Measurements from ENCODE around the gene TMEM217. TPM values are rescaled to one million over a fixed set of nuclear protein-coding genes. Genes with fewer than 3 reads are reported as not detected.

TMEM217 gene
- total and polyA plus RNA-seq, 2 of the 8 experiments (the other 6 are each of a cell fraction or from before 2014, with no cell fraction given): 0.60 to 1.1 TPM

DNA sequence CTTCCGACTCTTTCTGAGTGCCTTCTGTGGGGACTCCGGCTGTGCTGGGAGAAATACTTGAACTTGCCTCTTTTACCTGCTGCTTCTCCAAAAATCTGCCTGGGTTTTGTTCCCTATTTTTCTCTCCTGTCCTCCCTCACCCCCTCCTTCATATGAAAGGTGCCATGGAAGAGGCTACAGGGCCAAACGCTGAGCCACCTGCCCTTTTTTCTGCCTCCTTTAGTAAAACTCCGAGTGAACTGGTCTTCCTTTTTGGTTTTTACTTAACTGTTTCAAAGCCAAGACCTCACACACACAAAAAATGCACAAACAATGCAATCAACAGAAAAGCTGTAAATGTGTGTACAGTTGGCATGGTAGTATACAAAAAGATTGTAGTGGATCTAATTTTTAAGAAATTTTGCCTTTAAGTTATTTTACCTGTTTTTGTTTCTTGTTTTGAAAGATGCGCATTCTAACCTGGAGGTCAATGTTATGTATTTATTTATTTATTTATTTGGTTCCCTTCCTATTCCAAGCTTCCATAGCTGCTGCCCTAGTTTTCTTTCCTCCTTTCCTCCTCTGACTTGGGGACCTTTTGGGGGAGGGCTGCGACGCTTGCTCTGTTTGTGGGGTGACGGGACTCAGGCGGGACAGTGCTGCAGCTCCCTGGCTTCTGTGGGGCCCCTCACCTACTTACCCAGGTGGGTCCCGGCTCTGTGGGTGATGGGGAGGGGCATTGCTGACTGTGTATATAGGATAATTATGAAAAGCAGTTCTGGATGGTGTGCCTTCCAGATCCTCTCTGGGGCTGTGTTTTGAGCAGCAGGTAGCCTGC is 83.2 kb downstream of the TMEM217 start:
- ChIA-PET CTCF (ENCODE audit: partially characterized antibody) (interaction anchor here (0.7 to 9.9 kb wide), 8 partner anchors 26 to 149 kb away, joined by 3 to 192 read pairs (median 10); no protein-coding TSS in a partner anchor), POLR2A (ENCODE audit: partially characterized antibody) (interaction anchor here (1.0 to 27.8 kb wide), 10 partner anchors 12 to 124 kb away, joined by 3 to 1024 read pairs (median 6); no protein-coding TSS in a partner anchor)
- DNase-seq (ENCODE audit: low read depth in 1 of 2, low spot score in 2 of 2): no peak
- peaks cover 11 to 40% of the 10 kb centered on the region in 2 experiments; a peak in 3 of 4 replicates for H3K79me2 ChIP-seq (ENCODE audit: control insufficient read depth in 1 of 2, insufficient read depth in 2 of 2, low read length in 2 of 2)
- H2BK5ac ChIP-seq (ENCODE audit: low read depth, low read length): no peak overlapping the region
- H2BK12ac ChIP-seq (ENCODE audit: low read depth, low read length): no peak overlapping the region
- peaks cover 10% of the 10 kb centered on the region for H3K79me1 ChIP-seq (ENCODE audit: low read depth, low read length)
- no peak overlapping the region for H3K4ac ChIP-seq (replicated peaks; ENCODE audit: insufficient read length, low read depth, low read length)
- H3K9ac ChIP-seq (replicated peaks in 1 of 4; ENCODE audit: extremely low read depth in 1 of 4, low read depth in 3 of 4, low read length in 3 of 4): no peak overlapping the region
- no peak overlapping the region for H3K27ac ChIP-seq (ENCODE audit: low read depth, low read length)
- H3K18ac ChIP-seq (ENCODE audit: extremely low read depth, low read length): no peak overlapping the region
- peaks cover 22 to 43% (median 29%) of the 10 kb centered on the region in 4 experiments for H3K36me3 ChIP-seq (ENCODE audit: control insufficient read depth in 2 of 4, insufficient read depth in 4 of 4, low read length in 3 of 4)
- no peak overlapping the region for H2BK120ac ChIP-seq (replicated peaks; ENCODE audit: low read depth, low read length)
- no peak overlapping the region for H4K91ac ChIP-seq (replicated peaks; ENCODE audit: insufficient read length, low read length)
- H2BK20ac ChIP-seq (ENCODE audit: low read length): no peak overlapping the region
- H3K9me3 ChIP-seq (ENCODE audit: insufficient read depth in 2 of 2, low read depth in 1 of 2, low read length in 1 of 2): no peaks in the 10 kb centered on the region
- H3K14ac ChIP-seq (ENCODE audit: insufficient read length): no peak overlapping the region
- H4K8ac ChIP-seq (ENCODE audit: extremely low read depth, insufficient read depth, low read length): peak overlapping the region; percentile 9; the same call in 1 of the 2 replicates
- peak overlapping the region in 1 of 2 experiments; percentile 25; a peak in 1 of 4 replicates for H3K4me2 ChIP-seq (ENCODE audit: insufficient read depth in 1 of 2, low read depth in 2 of 2, low read length in 2 of 2)
- H3K4me3 ChIP-seq (ENCODE audit: extremely low read depth in 1 of 4, insufficient read depth in 2 of 4, low read depth in 3 of 4, low read length in 4 of 4): no peak overlapping the region
- H3K4me1 ChIP-seq (replicated peaks in 1 of 4; ENCODE audit: control insufficient read depth in 3 of 4, insufficient read depth in 4 of 4, low read length in 3 of 4): peaks cover 5 to 8% (median 6%) of the 10 kb centered on the region in 4 experiments; a peak in 5 of 7 replicates
- FAIRE-seq: no peak
- H2AFZ ChIP-seq (ENCODE audit: low read length): no peak overlapping the region
- H2AK5ac ChIP-seq (ENCODE audit: low read depth, low read length): no peak overlapping the region
- 89% methylated on average over 10 of the region's 10 CpGs; no CpG with 5 or more reads in 1 of the 2 experiments for WGBS, 2 experiments (ENCODE audit: extremely low coverage in 1 of 2, insufficient coverage in 1 of 2, insufficient read length in 1 of 2, insufficient replicate concordance in 2 of 2, low coverage in 1 of 2, low lambda C conversion rate in 2 of 2, missing lambda C conversion rate in 1 of 2)
- no peak overlapping the region for H3K56ac ChIP-seq (replicated peaks; ENCODE audit: insufficient read length, low read depth, low read length)
- H4K5ac ChIP-seq (ENCODE audit: insufficient read length, low read depth, low read length): no peak overlapping the region
- H3K23ac ChIP-seq (ENCODE audit: insufficient read length): no peak overlapping the region
- no peak overlapping the region for H2BK15ac ChIP-seq (ENCODE audit: low read length)
- peaks cover 26% of the 10 kb centered on the region in 2 experiments for H4K20me1 ChIP-seq (replicated peaks in 1 of 2; ENCODE audit: control insufficient read depth in 1 of 2, insufficient read depth in 2 of 2, low read length in 2 of 2)
- H3K23me2 ChIP-seq (ENCODE audit: low read depth, low read length): peaks cover 5% of the 10 kb centered on the region
- H3K27me3 ChIP-seq (replicated peaks in 1 of 4; ENCODE audit: control insufficient read depth in 3 of 4, extremely low read depth in 1 of 4, insufficient read depth in 3 of 4, low read length in 3 of 4): no peaks in the 10 kb centered on the region
- TF ChIP-seq, protein P1, sequence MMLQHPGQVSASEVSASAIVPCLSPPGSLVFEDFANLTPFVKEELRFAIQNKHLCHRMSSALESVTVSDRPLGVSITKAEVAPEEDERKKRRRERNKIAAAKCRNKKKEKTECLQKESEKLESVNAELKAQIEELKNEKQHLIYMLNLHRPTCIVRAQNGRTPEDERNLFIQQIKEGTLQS (IDR thresholded peaks at IDR 0.05; ENCODE audit: insufficient read depth, low read depth, low read length): no peak
- TF ChIP-seq, protein P2, sequence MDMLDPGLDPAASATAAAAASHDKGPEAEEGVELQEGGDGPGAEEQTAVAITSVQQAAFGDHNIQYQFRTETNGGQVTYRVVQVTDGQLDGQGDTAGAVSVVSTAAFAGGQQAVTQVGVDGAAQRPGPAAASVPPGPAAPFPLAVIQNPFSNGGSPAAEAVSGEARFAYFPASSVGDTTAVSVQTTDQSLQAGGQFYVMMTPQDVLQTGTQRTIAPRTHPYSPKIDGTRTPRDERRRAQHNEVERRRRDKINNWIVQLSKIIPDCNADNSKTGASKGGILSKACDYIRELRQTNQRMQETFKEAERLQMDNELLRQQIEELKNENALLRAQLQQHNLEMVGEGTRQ (IDR thresholded peaks at IDR 0.05; ENCODE audit: low read length): no peak
- no peak for TF ChIP-seq CREB1 (IDR thresholded peaks at IDR 0.05)
- no peak for TF ChIP-seq MAFK (IDR thresholded peaks at IDR 0.05; ENCODE audit: low read depth, low read length)
- TF ChIP-seq SAP30 (IDR thresholded peaks at IDR 0.05; ENCODE audit: insufficient read depth, insufficient replicate concordance, low read length): no peak
- no peak for TF ChIP-seq TAF7 (optimal IDR thresholded peaks at IDR 0.05; ENCODE audit: borderline replicate concordance, low read depth, low read length)
- no peak for TF ChIP-seq SIX5 (IDR thresholded peaks at IDR 0.05; ENCODE audit: low read depth, low read length)
- no peak for TF ChIP-seq NRF1 (IDR thresholded peaks at IDR 0.05; ENCODE audit: low read depth, low read length)
- no peak for TF ChIP-seq CEBPB (IDR thresholded peaks at IDR 0.05; ENCODE audit: low read depth, low read length)
- TF ChIP-seq SP1 (IDR thresholded peaks at IDR 0.05; ENCODE audit: low read depth, low read length): no peak
- TF ChIP-seq HDAC6 (IDR thresholded peaks at IDR 0.05; ENCODE audit: low read depth, low read length): no peak
